Activated B cell treated with CpG ODN at 0.5 μM for 24 hours (primary cell): ENCODE measurements around the gene TMEM52B. TPM values are rescaled to one million over a fixed set of nuclear protein-coding genes. Genes with fewer than 3 reads are reported as not detected.

ENCODE experiments used
- ATAC-seq: fragments of 200-7000 bp; cut with Tn5 transposase; one replicate; pipeline ENCODE4 v1.10.0; 2021; ENCODE audit warnings: low read depth, mild to moderate bottlenecking, moderate library complexity
- CTCF ChIA-PET: fragments of 350-600 bp; sonication (Branson Sonifier 250); formaldehyde crosslinking; loops from one replicate; lab custom pipeline; 2021; ENCODE audit warnings: antibody characterized with exemption; lab: Charles Lee
- POLR2A ChIA-PET: fragments of 350-600 bp; sonication (Branson Sonifier 250); formaldehyde crosslinking; loops from one replicate; lab custom pipeline; 2021; ENCODE audit warnings: antibody characterized with exemption; lab: Charles Lee
- DNase-seq: peaks from one replicate; pipeline ENCODE4 v3.0.0; 2022
- H3K27ac Mint-ChIP-seq: one replicate; pipeline ENCODE4 v1.8.0; 2020; ENCODE audit warnings: mixed read lengths
- H3K27me3 Mint-ChIP-seq: one replicate; pipeline ENCODE4 v1.8.0; 2021; ENCODE audit warnings: mixed read lengths
- H3K36me3 Mint-ChIP-seq: one replicate; pipeline ENCODE4 v1.8.0; 2021; ENCODE audit warnings: low read depth, mixed read lengths
- H3K4me1 Mint-ChIP-seq: one replicate; pipeline ENCODE4 v1.8.0; 2021; ENCODE audit warnings: mixed read lengths
- H3K4me3 Mint-ChIP-seq: one replicate; pipeline ENCODE4 v1.8.0; 2020; ENCODE audit warnings: mild to moderate bottlenecking, mixed read lengths
- H3K9me3 Mint-ChIP-seq: one replicate; pipeline ENCODE4 v1.8.0; 2020; ENCODE audit warnings: mixed read lengths
- intact Hi-C: fragments of 100-400 bp; cut with micrococcal nuclease; formaldehyde crosslinking; loops from one replicate; pipeline ENCODE4 v1.15.1; 2024
- total RNA-seq: library from RNA; stranded (reverse); gene quantifications from 2 replicates; pipeline ENCODE4 v1.2.3, GENCODE V29; 2022
- TF ChIP-seq, protein P1 (sequence below): fragments of 200-600 bp; IDR thresholded peaks from one replicate; pipeline ENCODE4 v1.8.0; 2022; ENCODE audit warnings: antibody characterized with exemption, mild to moderate bottlenecking

TMEM52B gene
- total RNA-seq, 1 donor from 2014 or later = not detected

DNA sequence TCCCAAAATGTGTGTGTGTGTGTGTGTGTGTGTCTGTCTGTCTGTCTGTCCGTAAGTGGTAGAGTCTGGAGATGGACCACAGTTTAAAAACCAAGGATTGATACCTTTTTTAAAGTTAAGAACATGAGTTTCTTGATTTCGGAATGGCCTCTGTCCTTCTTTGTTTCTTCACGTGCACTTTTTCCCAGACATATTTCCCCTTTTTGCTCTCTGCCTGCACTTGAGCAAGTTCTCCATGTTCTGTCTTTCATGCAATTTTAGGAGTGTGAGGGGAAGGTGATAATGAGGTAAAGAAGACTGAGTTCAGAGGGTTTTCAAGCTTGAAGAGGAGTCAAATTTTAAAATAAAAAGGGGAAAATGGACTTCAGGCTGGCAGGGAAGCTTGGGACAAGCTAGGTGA lies 19.6 kb upstream of the TMEM52B start:
- TF ChIP-seq, protein P1, sequence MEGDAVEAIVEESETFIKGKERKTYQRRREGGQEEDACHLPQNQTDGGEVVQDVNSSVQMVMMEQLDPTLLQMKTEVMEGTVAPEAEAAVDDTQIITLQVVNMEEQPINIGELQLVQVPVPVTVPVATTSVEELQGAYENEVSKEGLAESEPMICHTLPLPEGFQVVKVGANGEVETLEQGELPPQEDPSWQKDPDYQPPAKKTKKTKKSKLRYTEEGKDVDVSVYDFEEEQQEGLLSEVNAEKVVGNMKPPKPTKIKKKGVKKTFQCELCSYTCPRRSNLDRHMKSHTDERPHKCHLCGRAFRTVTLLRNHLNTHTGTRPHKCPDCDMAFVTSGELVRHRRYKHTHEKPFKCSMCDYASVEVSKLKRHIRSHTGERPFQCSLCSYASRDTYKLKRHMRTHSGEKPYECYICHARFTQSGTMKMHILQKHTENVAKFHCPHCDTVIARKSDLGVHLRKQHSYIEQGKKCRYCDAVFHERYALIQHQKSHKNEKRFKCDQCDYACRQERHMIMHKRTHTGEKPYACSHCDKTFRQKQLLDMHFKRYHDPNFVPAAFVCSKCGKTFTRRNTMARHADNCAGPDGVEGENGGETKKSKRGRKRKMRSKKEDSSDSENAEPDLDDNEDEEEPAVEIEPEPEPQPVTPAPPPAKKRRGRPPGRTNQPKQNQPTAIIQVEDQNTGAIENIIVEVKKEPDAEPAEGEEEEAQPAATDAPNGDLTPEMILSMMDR = no peak
- peaks cover 3% of the 10 kb centered on the region for H3K27me3 Mint-ChIP-seq
- H3K9me3 Mint-ChIP-seq = no peaks in the 10 kb centered on the region
- POLR2A ChIA-PET = no interaction called here
- no peak overlapping the region for H3K4me3 Mint-ChIP-seq
- CTCF ChIA-PET = interaction anchor here (1.2 kb wide), 1 partner anchor 31 kb away, joined by 3 read pairs; no protein-coding TSS in a partner anchor
- DNase-seq (no peak), ATAC-seq (no peak)
- H3K36me3 Mint-ChIP-seq = no peaks in the 10 kb centered on the region
- peaks cover 29% of the 10 kb centered on the region for H3K4me1 Mint-ChIP-seq
- no peak overlapping the region for H3K27ac Mint-ChIP-seq
- intact Hi-C loops = no loop called here

DNA sequence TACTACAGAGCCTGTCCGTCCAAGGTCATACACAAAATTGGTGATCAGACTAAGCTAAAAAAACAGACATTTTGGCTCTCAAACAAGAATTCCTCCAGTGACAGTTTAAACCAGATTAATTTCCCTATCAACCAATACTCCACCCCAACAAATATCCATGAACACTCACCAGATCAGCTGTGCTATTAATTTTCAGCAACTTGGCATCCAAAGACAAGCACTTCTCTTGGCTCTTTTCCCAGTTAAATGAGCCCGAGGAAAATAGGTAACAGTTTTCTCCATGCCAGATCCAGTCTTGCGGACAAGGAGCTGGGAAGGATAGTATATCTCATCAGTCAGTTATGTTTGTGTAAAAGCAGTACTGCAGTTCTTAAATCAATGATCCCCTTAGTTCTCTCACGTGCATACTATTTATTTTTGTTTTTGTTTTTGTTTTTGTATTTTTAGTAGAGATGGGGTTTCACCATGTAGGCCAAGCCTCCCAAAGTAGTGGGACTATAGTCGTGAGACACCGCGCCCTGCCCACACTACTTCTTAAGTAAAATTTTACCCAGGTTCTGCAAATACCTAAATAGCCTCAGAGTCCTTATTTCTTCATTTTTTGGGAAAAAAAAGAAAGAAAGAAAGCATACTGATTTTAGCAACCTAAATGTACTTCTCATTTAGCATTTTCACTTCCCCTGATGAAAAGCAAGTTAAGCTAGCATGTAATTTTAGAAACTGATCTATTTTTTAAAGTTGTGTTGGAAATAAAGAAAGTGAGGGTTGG lies 18.0 kb upstream of the TMEM52B start:
- Mint-ChIP-seq H3K27ac (no peak overlapping the region), H3K36me3 (no peaks in the 10 kb centered on the region), H3K9me3 (no peaks in the 10 kb centered on the region), H3K4me1 (peaks cover 29% of the 10 kb centered on the region), H3K27me3 (peaks cover 3% of the 10 kb centered on the region), H3K4me3 (no peak overlapping the region)
- intact Hi-C loops = no loop called here
- no peak for DNase-seq
- CTCF ChIA-PET = no interaction called here
- TF ChIP-seq, protein P1 = no peak
- POLR2A ChIA-PET = no interaction called here
- ATAC-seq = no peak

DNA sequence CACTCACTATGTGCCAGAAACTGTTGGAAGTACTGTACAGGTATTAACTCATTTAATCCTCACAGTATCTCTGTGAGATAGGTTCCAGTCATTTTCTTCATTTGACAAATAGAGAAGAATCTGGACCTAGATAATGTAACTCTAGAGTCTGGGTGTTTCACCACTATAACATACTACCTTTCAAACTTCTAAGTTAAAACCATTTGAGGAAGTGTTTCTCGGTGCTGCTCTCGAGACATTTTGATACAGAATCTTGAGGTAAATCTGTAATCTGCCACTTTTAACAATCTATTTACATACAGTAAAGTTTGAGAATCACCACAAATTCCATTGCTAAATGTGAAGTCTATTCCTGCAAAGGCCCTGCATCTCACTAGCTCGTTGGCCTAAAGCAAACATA lies 15.7 kb upstream of the TMEM52B start:
- Mint-ChIP-seq H3K4me3 (no peak overlapping the region), H3K27ac (no peak overlapping the region), H3K36me3 (no peaks in the 10 kb centered on the region), H3K4me1 (peaks cover 29% of the 10 kb centered on the region), H3K27me3 (peaks cover 5% of the 10 kb centered on the region), H3K9me3 (no peaks in the 10 kb centered on the region)
- ATAC-seq (no peak), DNase-seq (no peak)
- POLR2A ChIA-PET = no interaction called here
- TF ChIP-seq, protein P1 = no peak
- CTCF ChIA-PET = no interaction called here
- intact Hi-C loops = no loop called here

DNA sequence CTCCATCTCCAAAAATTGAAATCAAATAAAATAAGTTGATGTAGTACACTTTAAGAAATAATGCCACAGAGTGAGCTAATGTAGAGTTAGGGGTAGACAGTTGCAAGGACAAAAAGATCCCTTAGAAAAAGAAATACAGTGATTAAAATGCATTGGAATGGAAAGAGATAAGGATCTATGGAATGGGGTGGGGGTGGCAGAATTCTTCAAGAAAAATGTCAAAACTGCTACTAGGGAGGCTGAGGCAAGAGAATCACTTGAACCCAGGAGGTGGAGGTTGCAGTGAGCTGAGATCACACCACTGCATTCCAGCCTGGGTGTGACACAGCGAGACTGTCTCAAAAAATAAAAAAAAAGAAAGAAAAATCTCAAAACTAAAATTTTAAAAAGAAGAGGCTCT lies 13.4 kb upstream of the TMEM52B start:
- DNase-seq (no peak), ATAC-seq (no peak)
- TF ChIP-seq, protein P1 = no peak
- Mint-ChIP-seq H3K27ac (no peak overlapping the region), H3K27me3 (peaks cover 5% of the 10 kb centered on the region), H3K36me3 (no peaks in the 10 kb centered on the region), H3K4me3 (no peak overlapping the region), H3K9me3 (no peaks in the 10 kb centered on the region), H3K4me1 (peaks cover 13% of the 10 kb centered on the region)
- intact Hi-C loops = no loop called here
- POLR2A ChIA-PET = no interaction called here
- CTCF ChIA-PET = no interaction called here

DNA sequence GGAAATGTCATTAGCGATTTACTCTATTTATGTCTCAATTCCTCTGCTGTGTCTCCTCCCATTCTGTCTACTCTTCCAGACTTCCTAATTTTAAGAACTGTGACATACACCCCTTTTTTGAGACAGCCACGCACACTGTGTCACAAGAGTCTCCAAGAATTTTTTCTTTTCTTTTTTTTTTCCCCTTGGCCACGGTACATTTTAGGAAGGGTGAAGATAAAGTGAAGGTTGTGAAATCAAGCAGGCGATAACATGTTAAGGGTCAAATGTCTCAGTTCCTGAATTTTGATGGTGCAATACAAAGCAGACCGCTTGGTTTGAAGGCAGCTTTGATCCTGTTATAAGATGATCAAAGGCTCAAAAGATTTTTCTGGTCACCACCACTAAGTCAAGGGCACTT lies 11.2 kb upstream of the TMEM52B start:
- no peak for ATAC-seq
- no peak for DNase-seq
- no peak overlapping the region for H3K4me3 Mint-ChIP-seq
- TF ChIP-seq, protein P1 = no peak
- intact Hi-C loops = no loop called here
- no peaks in the 10 kb centered on the region for H3K9me3 Mint-ChIP-seq
- CTCF ChIA-PET = interaction anchor here (0.6 kb wide), 1 partner anchor 14 kb away, joined by 3 read pairs; no protein-coding TSS in a partner anchor
- POLR2A ChIA-PET = no interaction called here
- no peaks in the 10 kb centered on the region for H3K36me3 Mint-ChIP-seq
- H3K4me1 Mint-ChIP-seq = peaks cover 4% of the 10 kb centered on the region
- peaks cover 15% of the 10 kb centered on the region for H3K27me3 Mint-ChIP-seq
- no peak overlapping the region for H3K27ac Mint-ChIP-seq
